GM19438 (cell line): ENCODE data around the gene FOXB1.

ENCODE experiments used
- ATAC-seq: cut with Tn5 transposase; IDR thresholded peaks from one replicate; pipeline ENCODE4 v1.9.1; 2021; ENCODE audit warnings: low read depth; ENCODE audit not compliant: unreplicated experiment

FOXB1 gene

GRCh38 chr15:60012695-60013094, 8.6 kb downstream of the FOXB1 start:
- no peak for ATAC-seq

- no peak for ATAC-seq
Measured at GRCh38 chr15:60017538-60018520, 13.7 kb downstream of the FOXB1 start.

GRCh38 chr15:60020736-60021135, 16.6 kb downstream of the FOXB1 start:
- no peak for ATAC-seq

- ATAC-seq = no peak
Measured at GRCh38 chr15:60021589-60022378, 17.7 kb downstream of the FOXB1 start.

GRCh38 chr15:60022379-60022741, 18.2 kb downstream of the FOXB1 start:
- no peak for ATAC-seq

GRCh38 chr15:60026555-60026954, 22.4 kb downstream of the FOXB1 start:
- ATAC-seq = no peak

- no peak for ATAC-seq
Measured at GRCh38 chr15:60035344-60035743, 31.2 kb downstream of the FOXB1 start.

GRCh38 chr15:60039316-60039715, 35.2 kb downstream of the FOXB1 start:
- ATAC-seq = no peak

GRCh38 chr15:60043744-60044435, 39.8 kb downstream of the FOXB1 start:
- no peak for ATAC-seq

- ATAC-seq = no peak
Measured at GRCh38 chr15:60044636-60045270, 40.6 kb downstream of the FOXB1 start.

GRCh38 chr15:60047701-60048100, 43.6 kb downstream of the FOXB1 start:
- ATAC-seq = no peak

GRCh38 chr15:60049948-60050347, 45.8 kb downstream of the FOXB1 start:
- no peak for ATAC-seq

GRCh38 chr15:60052796-60053195, 48.7 kb downstream of the FOXB1 start:
- no peak for ATAC-seq

- no peak for ATAC-seq
Measured at GRCh38 chr15:60054472-60054871, 50.4 kb downstream of the FOXB1 start.
